Measurements from ENCODE around the gene URB2.

Gene URB2

GRCh38 chr1:229625915-229626831, at the start of gene URB2, which contains the start of gene TAF5L:
URB2 (plus strand) TSS chr1:229626247; CDS start chr1:229627634, 1,387 bp downstream.
TAF5L (minus strand) TSS chr1:229626122; CDS start chr1:229614482, 11,640 bp downstream.
- no peak for TF ChIP-seq CTCF (conservative IDR thresholded peaks at IDR 0.05; ENCODE audit: low read length)
- peak; percentile 87 for DNase-seq (ENCODE audit: low read depth)
- peak within 1 kb of the TSS; percentile 91 for H3K4me3 ChIP-seq (ENCODE audit: low read length)

- no peak overlapping the region for H3K4me3 ChIP-seq (ENCODE audit: low read length)
- no peak for DNase-seq (ENCODE audit: low read depth)
- TF ChIP-seq CTCF (conservative IDR thresholded peaks at IDR 0.05; ENCODE audit: low read length) = no peak; the same call in 1 of the 2 replicates
Measured at GRCh38 chr1:229578168-229579058, 47.6 kb upstream of the URB2 start.

- DNase-seq (ENCODE audit: low read depth) = peak; percentile 12
- H3K4me3 ChIP-seq (ENCODE audit: low read length) = no peak overlapping the region
- TF ChIP-seq CTCF (conservative IDR thresholded peaks at IDR 0.05; ENCODE audit: low read length) = no peak
Measured at GRCh38 chr1:229579059-229579673, 46.9 kb upstream of the URB2 start.

GRCh38 chr1:229581485-229581884, 44.6 kb upstream of the URB2 start:
- H3K4me3 ChIP-seq (ENCODE audit: low read length) = no peak overlapping the region
- no peak for TF ChIP-seq CTCF (conservative IDR thresholded peaks at IDR 0.05; ENCODE audit: low read length)
- DNase-seq (ENCODE audit: low read depth) = no peak

GRCh38 chr1:229582011-229582694, 43.9 kb upstream of the URB2 start:
- no peak for DNase-seq (ENCODE audit: low read depth)
- TF ChIP-seq CTCF (conservative IDR thresholded peaks at IDR 0.05; ENCODE audit: low read length) = no peak
- H3K4me3 ChIP-seq (ENCODE audit: low read length) = no peak overlapping the region

- H3K4me3 ChIP-seq (ENCODE audit: low read length) = no peak overlapping the region
Measured at GRCh38 chr1:229582715-229583114, 43.3 kb upstream of the URB2 start.

More at GRCh38 chr1:229582715-229583114, 43.3 kb upstream of the URB2 start:
- no peak for TF ChIP-seq CTCF (conservative IDR thresholded peaks at IDR 0.05; ENCODE audit: low read length)
- DNase-seq (ENCODE audit: low read depth) = no peak
